ENCODE results near the gene TMED3.

GRCh38 chr15:79265987-79266579, 44.8 kb upstream of the TMED3 start:
- TF ChIP-seq, protein P1, sequence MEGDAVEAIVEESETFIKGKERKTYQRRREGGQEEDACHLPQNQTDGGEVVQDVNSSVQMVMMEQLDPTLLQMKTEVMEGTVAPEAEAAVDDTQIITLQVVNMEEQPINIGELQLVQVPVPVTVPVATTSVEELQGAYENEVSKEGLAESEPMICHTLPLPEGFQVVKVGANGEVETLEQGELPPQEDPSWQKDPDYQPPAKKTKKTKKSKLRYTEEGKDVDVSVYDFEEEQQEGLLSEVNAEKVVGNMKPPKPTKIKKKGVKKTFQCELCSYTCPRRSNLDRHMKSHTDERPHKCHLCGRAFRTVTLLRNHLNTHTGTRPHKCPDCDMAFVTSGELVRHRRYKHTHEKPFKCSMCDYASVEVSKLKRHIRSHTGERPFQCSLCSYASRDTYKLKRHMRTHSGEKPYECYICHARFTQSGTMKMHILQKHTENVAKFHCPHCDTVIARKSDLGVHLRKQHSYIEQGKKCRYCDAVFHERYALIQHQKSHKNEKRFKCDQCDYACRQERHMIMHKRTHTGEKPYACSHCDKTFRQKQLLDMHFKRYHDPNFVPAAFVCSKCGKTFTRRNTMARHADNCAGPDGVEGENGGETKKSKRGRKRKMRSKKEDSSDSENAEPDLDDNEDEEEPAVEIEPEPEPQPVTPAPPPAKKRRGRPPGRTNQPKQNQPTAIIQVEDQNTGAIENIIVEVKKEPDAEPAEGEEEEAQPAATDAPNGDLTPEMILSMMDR (conservative IDR thresholded peaks at IDR 0.05): no peak
- TF ChIP-seq EZH2 (IDR thresholded peaks at IDR 0.05; ENCODE audit: low read depth): no peak

Data from PC-9 (cell line).